SJCRH30 (cell line): ENCODE data around the gene RETREG1. TPM values are rescaled to one million over a fixed set of nuclear protein-coding genes. Genes with fewer than 3 reads are reported as not detected.
"Not testable (repeated sequence)": the region's sequence is repeated elsewhere in the genome, so short reads cannot be mapped to it uniquely, and the experiment has no call there.

Experiments used
- DNase-seq, 2 experiments: peaks; one replicate each; pipeline ENCODE4 v3.0.0-alpha.2; 2015 to 2020
- H3K27ac ChIP-seq: fragments of 250-450 bp; sonication (Bioruptor Pico); 2 replicates; pipeline ENCODE4 v1.5.1; 2020; ENCODE audit warnings: mild to moderate bottlenecking, moderate library complexity
- H3K27me3 ChIP-seq: fragments of 250-450 bp; sonication (Bioruptor Pico); 2 replicates; pipeline ENCODE4 v1.5.1; 2020; ENCODE audit warnings: mild to moderate bottlenecking, moderate library complexity
- H3K36me3 ChIP-seq: fragments of 250-450 bp; sonication (Bioruptor Pico); 2 replicates; pipeline ENCODE4 v1.5.1; 2020; ENCODE audit warnings: mild to moderate bottlenecking, moderate library complexity
- H3K4me1 ChIP-seq: fragments of 250-450 bp; sonication (Bioruptor Pico); 2 replicates; pipeline ENCODE4 v1.5.1; 2020; ENCODE audit warnings: mild to moderate bottlenecking, moderate library complexity
- H3K4me3 ChIP-seq: fragments of 250-450 bp; sonication (Bioruptor Pico); 2 replicates; pipeline ENCODE4 v1.5.1; 2020; ENCODE audit warnings: mild to moderate bottlenecking, moderate library complexity
- H3K9me3 ChIP-seq: fragments of 250-450 bp; sonication (Bioruptor Pico); replicated peaks from 2 replicates; pipeline ENCODE4 v1.5.1; 2020; ENCODE audit warnings: mild to moderate bottlenecking, moderate library complexity
- total RNA-seq: library from RNA; depleted of rRNA; stranded (reverse); fragments of >200 nt; shearing (Covaris generic); gene quantifications from 2 replicates; pipeline ENCODE4 v1.2.3, GENCODE V29; 2014

The RETREG1 gene
- total RNA-seq, 1 experiment from 2014 or later, result 0.16 TPM

- Histone ChIP-seq H3K4me3 (no peak overlapping the region), H3K27ac (no peak overlapping the region), H3K27me3 (no peaks in the 10 kb centered on the region), H3K4me1 (peaks cover 14% of the 10 kb centered on the region), H3K9me3 (no peaks in the 10 kb centered on the region), H3K36me3 (no peaks in the 10 kb centered on the region)
- DNase-seq, result no peak
Measured at GRCh38 chr5:16542236-16542635, 74.6 kb downstream of the RETREG1 start.

- H3K4me3 ChIP-seq, DNase-seq, H3K36me3 ChIP-seq, H3K9me3 ChIP-seq, H3K27me3 ChIP-seq, H3K27ac ChIP-seq: not testable (repeated sequence)
- peaks cover 14% of the 10 kb centered on the region for H3K4me1 ChIP-seq
Measured at GRCh38 chr5:16541592-16541991, 75.2 kb downstream of the RETREG1 start.

DNA sequence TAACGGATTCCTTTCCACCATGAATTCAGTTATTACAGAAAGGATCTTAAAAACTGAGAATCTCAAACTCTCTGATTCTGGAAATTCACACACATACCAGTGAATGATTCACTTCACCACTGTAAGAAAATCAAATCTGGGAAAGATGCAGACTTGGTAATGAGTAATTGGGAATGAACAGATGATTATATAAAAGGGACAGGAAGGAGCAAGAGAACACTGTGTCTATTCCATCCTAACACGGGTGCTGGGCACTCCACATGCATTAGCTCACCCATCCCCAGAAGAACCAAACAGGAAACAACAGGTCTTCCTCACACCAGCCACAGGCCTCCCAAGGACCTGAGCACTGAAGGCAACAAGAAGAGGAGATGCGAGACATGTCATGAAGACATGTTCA is 76.4 kb downstream of the RETREG1 start:
- no peak overlapping the region for H3K4me3 ChIP-seq
- H3K27me3 ChIP-seq, result no peaks in the 10 kb centered on the region
- no peak overlapping the region for H3K27ac ChIP-seq
- peaks cover 14% of the 10 kb centered on the region for H3K4me1 ChIP-seq
- H3K36me3 ChIP-seq, result no peaks in the 10 kb centered on the region
- no peaks in the 10 kb centered on the region for H3K9me3 ChIP-seq
- no peak for DNase-seq

DNA sequence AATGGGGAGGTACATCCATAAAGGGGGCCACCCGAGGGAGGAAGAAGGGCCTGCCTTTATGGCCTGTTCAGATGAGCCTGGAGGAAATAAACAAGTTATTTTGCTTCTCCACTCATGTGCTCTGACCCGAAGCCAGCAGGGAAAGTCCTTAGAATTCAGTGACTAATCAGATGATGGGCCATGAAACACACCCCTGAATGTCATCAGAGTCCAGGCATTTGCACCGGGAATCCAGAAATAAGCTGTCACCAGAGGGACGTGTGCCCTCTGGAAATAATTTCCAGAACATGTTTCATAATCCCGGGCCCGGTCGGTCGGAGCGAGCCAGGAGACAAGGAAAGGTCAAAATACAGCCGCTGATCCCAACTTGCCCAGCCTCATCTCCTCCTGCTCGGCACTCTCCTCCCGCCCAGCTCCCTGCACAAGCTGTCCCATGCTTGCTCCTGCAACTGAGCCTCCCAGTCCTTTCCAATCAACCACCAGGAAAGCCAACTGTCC is 77.6 kb downstream of the RETREG1 start:
- H3K4me1 ChIP-seq, result peaks cover 14% of the 10 kb centered on the region
- H3K9me3 ChIP-seq, result no peaks in the 10 kb centered on the region
- no peaks in the 10 kb centered on the region for H3K36me3 ChIP-seq
- no peaks in the 10 kb centered on the region for H3K27me3 ChIP-seq
- H3K27ac ChIP-seq, result no peak overlapping the region
- peak in 1 of 2 experiments; percentile 2 for DNase-seq
- no peak overlapping the region for H3K4me3 ChIP-seq

GRCh38 chr5:16538006-16538405 is 78.8 kb downstream of the RETREG1 start:
- H3K27ac ChIP-seq, result peak overlapping the region; percentile 37; the same call in 1 of the 2 replicates
- peak; percentile 68 to 81 for DNase-seq
- no peaks in the 10 kb centered on the region for H3K27me3 ChIP-seq
- H3K9me3 ChIP-seq, result no peaks in the 10 kb centered on the region
- H3K4me3 ChIP-seq, result no peak overlapping the region
- H3K36me3 ChIP-seq, result no peaks in the 10 kb centered on the region
- peaks cover 14% of the 10 kb centered on the region for H3K4me1 ChIP-seq

DNA sequence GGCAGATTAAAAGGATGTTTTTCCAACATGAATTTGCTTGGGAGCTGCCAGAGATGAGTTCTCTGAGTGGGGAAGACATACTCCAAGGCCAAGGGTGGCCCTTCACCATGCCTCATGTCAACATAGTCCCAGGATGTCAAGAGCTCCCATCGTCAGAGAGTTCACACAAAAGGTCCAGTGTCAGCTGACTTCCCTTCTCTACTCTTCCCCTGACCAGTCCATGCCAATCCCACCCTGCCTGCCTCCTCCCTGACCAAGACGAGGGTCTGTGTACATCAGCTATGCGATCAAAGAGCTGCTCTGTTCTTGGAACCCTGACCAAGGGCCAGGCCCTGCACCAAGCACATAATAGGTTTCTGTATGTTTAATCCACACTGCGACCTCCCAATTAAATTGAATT is 80.0 kb downstream of the RETREG1 start:
- Histone ChIP-seq H3K4me3 (no peak overlapping the region), H3K27me3 (no peaks in the 10 kb centered on the region), H3K9me3 (no peaks in the 10 kb centered on the region), H3K4me1 (peaks cover 14% of the 10 kb centered on the region), H3K27ac (no peak overlapping the region), H3K36me3 (no peaks in the 10 kb centered on the region)
- no peak for DNase-seq

DNA sequence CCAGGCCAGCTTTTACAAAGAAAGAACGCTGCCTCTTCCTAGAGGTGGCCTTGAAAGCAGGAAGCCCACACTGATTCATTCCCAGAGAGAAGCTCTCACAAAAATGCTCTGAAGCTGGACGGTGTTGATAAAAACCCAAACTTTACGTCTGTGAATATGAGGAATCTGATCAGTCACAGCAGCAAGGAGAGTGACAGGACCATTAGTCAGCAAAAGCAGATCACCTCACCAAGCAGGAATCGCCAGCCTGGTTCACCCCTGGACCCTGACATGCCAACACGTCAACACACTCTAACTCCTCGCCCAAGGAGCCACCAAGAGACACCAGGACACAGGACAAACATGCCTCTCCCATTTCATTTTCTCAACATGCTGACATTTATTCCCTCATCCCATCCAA is 80.6 kb downstream of the RETREG1 start:
- Histone ChIP-seq H3K27me3 (no peaks in the 10 kb centered on the region), H3K4me1 (peaks cover 14% of the 10 kb centered on the region), H3K36me3 (no peaks in the 10 kb centered on the region), H3K4me3 (no peak overlapping the region), H3K27ac (no peak overlapping the region), H3K9me3 (no peaks in the 10 kb centered on the region)
- no peak for DNase-seq

- Histone ChIP-seq H3K4me3 (no peak overlapping the region), H3K36me3 (no peaks in the 10 kb centered on the region), H3K27ac (no peak overlapping the region), H3K4me1 (peaks cover 14% of the 10 kb centered on the region), H3K27me3 (no peaks in the 10 kb centered on the region), H3K9me3 (no peaks in the 10 kb centered on the region)
- no peak for DNase-seq
Measured at GRCh38 chr5:16534280-16534679, 82.5 kb downstream of the RETREG1 start.

DNA sequence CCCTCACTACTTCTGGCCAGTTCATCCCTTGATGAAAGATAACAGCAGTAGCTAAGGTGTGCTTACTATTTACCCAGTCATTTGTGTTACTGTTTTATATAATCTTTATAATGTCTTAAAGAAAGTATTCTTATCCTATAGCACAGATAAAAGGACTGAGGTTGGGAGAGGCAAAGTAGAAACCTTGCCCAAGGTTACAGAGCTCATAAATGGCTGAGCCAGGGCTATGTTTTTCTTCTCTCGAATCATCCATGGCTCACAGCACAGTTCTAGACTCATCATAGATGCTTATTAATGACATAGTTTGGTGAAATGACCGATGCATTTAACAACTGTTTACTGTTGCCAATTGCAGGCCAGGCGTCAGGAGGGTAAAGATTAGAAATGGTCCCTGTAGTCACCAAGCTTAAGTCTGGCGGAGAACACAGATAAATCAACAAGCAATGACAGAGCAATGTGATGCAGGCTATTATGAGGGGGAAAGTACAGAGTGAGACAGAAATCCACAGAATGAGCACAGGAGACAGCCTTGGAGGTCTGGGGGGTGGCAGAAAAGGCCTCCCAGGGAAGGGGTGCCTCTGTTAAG is 85.6 kb downstream of the RETREG1 start:
- no peak for DNase-seq
- Histone ChIP-seq H3K4me1 (no peaks in the 10 kb centered on the region), H3K9me3 (no peaks in the 10 kb centered on the region), H3K27ac (no peak overlapping the region), H3K36me3 (no peaks in the 10 kb centered on the region), H3K4me3 (no peak overlapping the region), H3K27me3 (no peaks in the 10 kb centered on the region)

GRCh38 chr5:16529306-16529705 is 87.5 kb downstream of the RETREG1 start:
- Histone ChIP-seq H3K4me3 (no peak overlapping the region), H3K9me3 (no peaks in the 10 kb centered on the region), H3K36me3 (no peaks in the 10 kb centered on the region), H3K4me1 (no peaks in the 10 kb centered on the region), H3K27me3 (no peaks in the 10 kb centered on the region), H3K27ac (no peak overlapping the region)
- no peak for DNase-seq

DNA sequence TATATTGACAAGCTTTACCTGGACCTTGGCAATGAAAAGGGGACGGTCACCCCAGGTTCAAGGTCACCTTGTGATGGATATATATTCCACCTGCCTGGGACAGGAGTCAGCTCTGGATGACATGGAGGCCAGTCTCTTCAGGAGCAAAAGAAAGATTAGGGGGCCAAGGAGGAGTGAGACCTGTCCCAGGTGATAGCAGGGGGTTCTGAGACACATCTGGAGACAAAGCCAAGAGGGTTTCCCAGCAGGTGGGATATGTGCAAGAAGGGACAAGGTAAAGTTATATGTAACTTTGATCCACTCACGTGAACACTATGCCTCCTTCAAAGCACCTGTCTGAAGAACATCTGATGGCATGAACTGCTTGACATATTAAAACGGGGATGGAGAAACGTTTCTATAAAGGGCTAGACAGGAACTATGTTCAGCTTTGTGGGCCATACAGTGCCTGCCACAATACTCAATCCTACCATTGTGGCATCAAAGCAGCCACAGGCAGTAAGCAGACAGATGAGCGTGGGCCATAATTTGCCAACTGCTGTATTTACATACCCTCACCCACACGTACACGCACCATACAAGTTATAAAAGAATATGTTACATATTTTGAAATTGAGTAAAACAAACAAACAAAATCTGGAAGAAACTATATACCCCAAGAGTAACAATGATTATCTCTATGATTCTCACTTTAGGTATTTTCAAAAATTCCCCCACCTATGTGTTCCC is 88.3 kb downstream of the RETREG1 start:
- H3K27ac ChIP-seq, result no peak overlapping the region
- no peaks in the 10 kb centered on the region for H3K27me3 ChIP-seq
- no peaks in the 10 kb centered on the region for H3K4me1 ChIP-seq
- DNase-seq, result no peak
- no peak overlapping the region for H3K4me3 ChIP-seq
- no peaks in the 10 kb centered on the region for H3K9me3 ChIP-seq
- H3K36me3 ChIP-seq, result no peaks in the 10 kb centered on the region

DNA sequence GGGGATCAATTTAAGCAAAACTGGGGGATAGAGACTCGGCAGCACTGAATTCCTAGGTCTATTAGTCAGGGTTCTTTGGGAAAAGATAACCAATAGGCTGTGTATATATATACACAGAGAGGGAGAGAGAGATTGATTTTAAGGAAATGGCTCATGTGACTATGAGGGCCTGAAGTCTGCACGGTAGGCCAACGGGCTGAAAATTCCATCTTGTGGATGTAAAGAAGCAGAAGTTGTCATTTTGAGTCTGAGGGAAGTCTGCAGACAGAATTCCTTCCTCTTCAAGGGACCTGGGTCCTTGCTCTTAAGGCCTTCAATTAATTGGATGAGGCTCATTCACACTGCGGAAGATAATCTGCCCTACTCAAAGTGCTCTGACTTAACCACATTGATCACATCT is 91.1 kb downstream of the RETREG1 start:
- H3K9me3 ChIP-seq, result no peaks in the 10 kb centered on the region
- H3K4me1 ChIP-seq, result no peaks in the 10 kb centered on the region
- H3K27ac ChIP-seq, result no peak overlapping the region
- no peak for DNase-seq
- no peaks in the 10 kb centered on the region for H3K27me3 ChIP-seq
- no peaks in the 10 kb centered on the region for H3K36me3 ChIP-seq
- H3K4me3 ChIP-seq, result no peak overlapping the region

- H3K27ac ChIP-seq, result no peak overlapping the region
- DNase-seq, result no peak
- H3K4me1 ChIP-seq, result no peaks in the 10 kb centered on the region
- no peaks in the 10 kb centered on the region for H3K27me3 ChIP-seq
- H3K9me3 ChIP-seq, result no peaks in the 10 kb centered on the region
- H3K4me3 ChIP-seq, result no peak overlapping the region
- no peaks in the 10 kb centered on the region for H3K36me3 ChIP-seq
Measured at GRCh38 chr5:16524286-16524685, 92.5 kb downstream of the RETREG1 start.

GRCh38 chr5:16521521-16522483 is 95.0 kb downstream of the RETREG1 start:
- H3K4me3 ChIP-seq, result no peak overlapping the region
- H3K9me3 ChIP-seq, result no peaks in the 10 kb centered on the region
- no peaks in the 10 kb centered on the region for H3K27me3 ChIP-seq
- H3K27ac ChIP-seq, result no peak overlapping the region
- no peaks in the 10 kb centered on the region for H3K4me1 ChIP-seq
- DNase-seq, result no peak
- H3K36me3 ChIP-seq, result no peaks in the 10 kb centered on the region

- no peaks in the 10 kb centered on the region for H3K9me3 ChIP-seq
- no peaks in the 10 kb centered on the region for H3K27me3 ChIP-seq
- no peak for DNase-seq
Measured at GRCh38 chr5:16520841-16521240, 96.0 kb downstream of the RETREG1 start.

More at GRCh38 chr5:16520841-16521240, 96.0 kb downstream of the RETREG1 start:
- no peak overlapping the region for H3K27ac ChIP-seq
- no peak overlapping the region for H3K4me3 ChIP-seq
- no peaks in the 10 kb centered on the region for H3K36me3 ChIP-seq
- H3K4me1 ChIP-seq, result no peaks in the 10 kb centered on the region
